H1 (cell line): ENCODE measurements around the gene ABHD12B. TPM values are rescaled to one million over a fixed set of nuclear protein-coding genes. Genes with fewer than 3 reads are reported as not detected.

ENCODE experiments used
- CTCF ChIA-PET: fragments of 300-600 bp; sonication (Branson Sonifier 250); formaldehyde crosslinking; loops from one replicate; lab custom pipeline; 2021; ENCODE audit not compliant: partially characterized antibody; lab: Charles Lee
- POLR2A ChIA-PET: fragments of 300-600 bp; sonication (Branson Sonifier 250); formaldehyde crosslinking; loops from one replicate; lab custom pipeline; 2021; ENCODE audit warnings: inconsistent platforms; ENCODE audit not compliant: partially characterized antibody; lab: Charles Lee
- DNase-seq, 2 experiments: peaks; one replicate each; pipeline versions ENCODE4 v3.0.0 to v3.0.0-alpha.2; 2010 to 2022; ENCODE audit warnings: low spot score in 2 of 2, low read depth in 1 of 2, mixed read lengths in 1 of 2
- FAIRE-seq: peaks from 2 replicates; lab custom pipeline; 2011; peaks lifted over from hg19 to GRCh38; lab: Jason Lieb, UNC
- H2AFZ ChIP-seq: 2 replicates; pipeline ENCODE4 v1.8.1; 2012; ENCODE audit warnings: low read length, inconsistent platforms
- H2AK5ac ChIP-seq: 2 replicates; pipeline ENCODE4 v1.6.1; 2013; ENCODE audit warnings: low read depth, low read length
- H2BK120ac ChIP-seq: replicated peaks from 2 replicates; pipeline ENCODE3; 2013; ENCODE audit warnings: low read depth, low read length, inconsistent platforms
- H2BK12ac ChIP-seq: 2 replicates; pipeline ENCODE4 v1.6.1; 2013; ENCODE audit warnings: low read depth, low read length
- H2BK15ac ChIP-seq: 2 replicates; pipeline ENCODE4 v1.6.1; 2013; ENCODE audit warnings: low read length
- H2BK20ac ChIP-seq: 2 replicates; pipeline ENCODE4 v1.6.1; 2013; ENCODE audit warnings: low read length
- H2BK5ac ChIP-seq: 2 replicates; pipeline ENCODE4 v1.6.1; 2013; ENCODE audit warnings: low read depth, low read length
- H3K14ac ChIP-seq: 2 replicates; pipeline ENCODE4 v1.6.1; 2013; ENCODE audit warnings: inconsistent platforms; ENCODE audit not compliant: insufficient read length
- H3K18ac ChIP-seq: 2 replicates; pipeline ENCODE4 v1.6.1; 2013; ENCODE audit warnings: low read length; ENCODE audit errors: extremely low read depth
- H3K23ac ChIP-seq: 2 replicates; pipeline ENCODE4 v1.6.1; 2013; ENCODE audit warnings: inconsistent platforms; ENCODE audit not compliant: insufficient read length
- H3K23me2 ChIP-seq: 2 replicates; pipeline ENCODE4 v1.6.1; 2013; ENCODE audit warnings: low read depth, low read length
- H3K27ac ChIP-seq: 2 replicates; pipeline ENCODE4 v1.6.1; 2011; ENCODE audit warnings: low read depth, low read length, inconsistent platforms
- H3K27me3 ChIP-seq, 4 experiments: replicated peaks in 1 of 4; 1 replicate in 1 of 4; 2 replicates in 3 of 4; pipeline versions ENCODE4 v1.6.1 to v1.8.1; 2011 to 2013; ENCODE audit warnings: low read length in 3 of 4, mild to moderate bottlenecking in 3 of 4, inconsistent platforms in 2 of 4, mixed read lengths in 2 of 4, moderate library complexity in 1 of 4; ENCODE audit not compliant: control insufficient read depth in 3 of 4, insufficient read depth in 3 of 4; ENCODE audit errors: extremely low read depth in 1 of 4
- H3K36me3 ChIP-seq, 4 experiments: 2 replicates each; pipeline versions ENCODE4 v1.6.1 to v1.8.1; 2011 to 2013; ENCODE audit warnings: mild to moderate bottlenecking in 4 of 4, low read length in 3 of 4, moderate library complexity in 2 of 4, control low read depth in 1 of 4, inconsistent platforms in 1 of 4; ENCODE audit not compliant: insufficient read depth in 4 of 4, control insufficient read depth in 2 of 4
- H3K4ac ChIP-seq: replicated peaks from 2 replicates; pipeline ENCODE3; 2013; ENCODE audit warnings: low read length, low read depth, mixed read lengths, inconsistent platforms; ENCODE audit not compliant: insufficient read length
- H3K4me1 ChIP-seq, 4 experiments: replicated peaks in 1 of 4; 1 replicate in 1 of 4; 2 replicates in 3 of 4; pipeline versions ENCODE4 v1.6.1 to v1.8.1; 2011 to 2013; ENCODE audit warnings: low read length in 3 of 4, inconsistent platforms in 2 of 4, mixed read lengths in 1 of 4; ENCODE audit not compliant: insufficient read depth in 4 of 4, control insufficient read depth in 3 of 4
- H3K4me2 ChIP-seq, 2 experiments: 2 replicates each; pipeline versions ENCODE4 v1.6.1 to v1.8.1; 2011 to 2013; ENCODE audit warnings: low read depth in 2 of 2, low read length in 2 of 2, control low read depth in 1 of 2, inconsistent platforms in 1 of 2, mild to moderate bottlenecking in 1 of 2; ENCODE audit not compliant: insufficient read depth in 1 of 2
- H3K4me3 ChIP-seq, 4 experiments: fragments of 200-600, 300-600 bp in 1 of 4; sonication (generic), shearing (Covaris generic), sonication (Bioruptor Twin) in 1 of 4; 2 replicates each; pipeline versions ENCODE4 v1.5.1 to v1.8.1; 2011 to 2016; ENCODE audit warnings: low read length in 4 of 4, low read depth in 3 of 4, control low read depth in 2 of 4, inconsistent platforms in 2 of 4, mild to moderate bottlenecking in 2 of 4, mixed read lengths in 1 of 4, moderate library complexity in 1 of 4; ENCODE audit not compliant: insufficient read depth in 2 of 4; ENCODE audit errors: extremely low read depth in 1 of 4
- H3K56ac ChIP-seq: replicated peaks from 2 replicates; pipeline ENCODE3; 2013; ENCODE audit warnings: low read depth, mild to moderate bottlenecking, mixed read lengths, low read length, inconsistent platforms; ENCODE audit not compliant: insufficient read length
- H3K79me1 ChIP-seq: 2 replicates; pipeline ENCODE4 v1.6.1; 2013; ENCODE audit warnings: low read depth, low read length, control low read depth
- H3K79me2 ChIP-seq, 2 experiments: 2 replicates each; pipeline versions ENCODE4 v1.6.1 to v1.8.1; 2012 to 2013; ENCODE audit warnings: low read length in 2 of 2, mild to moderate bottlenecking in 2 of 2, inconsistent platforms in 1 of 2; ENCODE audit not compliant: insufficient read depth in 2 of 2, control insufficient read depth in 1 of 2
- H3K9ac ChIP-seq, 4 experiments: replicated peaks in 1 of 4; 1 replicate in 1 of 4; 2 replicates in 3 of 4; pipeline versions ENCODE4 v1.6.1 to v1.8.1; 2011 to 2013; ENCODE audit warnings: low read depth in 3 of 4, low read length in 3 of 4, control low read depth in 2 of 4, mild to moderate bottlenecking in 2 of 4, moderate library complexity in 2 of 4, inconsistent platforms in 1 of 4; ENCODE audit errors: extremely low read depth in 1 of 4
- H3K9me3 ChIP-seq, 2 experiments: 2 replicates each; pipeline versions ENCODE4 v1.6.1 to v1.8.1; 2012 to 2013; ENCODE audit warnings: mild to moderate bottlenecking in 2 of 2, moderate library complexity in 2 of 2, control low read depth in 1 of 2, inconsistent platforms in 1 of 2, low read depth in 1 of 2, low read length in 1 of 2, mixed read lengths in 1 of 2; ENCODE audit not compliant: insufficient read depth in 2 of 2
- H4K20me1 ChIP-seq, 2 experiments: replicated peaks in 1 of 2; 2 replicates each; pipeline versions ENCODE3 to v1.8.1; 2011 to 2013; ENCODE audit warnings: inconsistent platforms in 2 of 2, low read length in 2 of 2, mild to moderate bottlenecking in 1 of 2; ENCODE audit not compliant: insufficient read depth in 2 of 2, control insufficient read depth in 1 of 2
- H4K5ac ChIP-seq: 2 replicates; pipeline ENCODE4 v1.6.1; 2013; ENCODE audit warnings: low read length, low read depth, mixed read lengths, inconsistent platforms; ENCODE audit not compliant: insufficient read length
- H4K8ac ChIP-seq: 2 replicates; pipeline ENCODE4 v1.8.0; 2013; ENCODE audit warnings: mild to moderate bottlenecking, moderate library complexity, low read length, inconsistent platforms; ENCODE audit not compliant: insufficient read depth; ENCODE audit errors: extremely low read depth
- H4K91ac ChIP-seq: replicated peaks from 2 replicates; pipeline ENCODE3; 2013; ENCODE audit warnings: low read length, mixed read lengths, inconsistent platforms; ENCODE audit not compliant: insufficient read length
- CEBPB ChIP-seq: IDR thresholded peaks from 2 replicates; pipeline ENCODE4 v1.6.1; 2012; ENCODE audit warnings: low read depth, low read length
- CHD2 ChIP-seq: IDR thresholded peaks from 2 replicates; pipeline ENCODE4 v1.6.1; 2012; ENCODE audit warnings: low read length, improper control_type of control experiment
- FOSL1 ChIP-seq: IDR thresholded peaks from 2 replicates; pipeline ENCODE4 v1.6.1; 2011; ENCODE audit warnings: mild to moderate bottlenecking, low read depth, low read length, moderate library complexity; ENCODE audit not compliant: insufficient read depth
- JUND ChIP-seq: IDR thresholded peaks from 2 replicates; pipeline ENCODE4 v1.6.1; 2011; ENCODE audit warnings: mild to moderate bottlenecking, improper control_type of control experiment, low read length
- SP2 ChIP-seq: IDR thresholded peaks from 2 replicates; pipeline ENCODE4 v1.6.1; 2012; ENCODE audit warnings: mild to moderate bottlenecking, low read length, inconsistent platforms
- TAF7 ChIP-seq: optimal IDR thresholded peaks from 2 replicates; pipeline ENCODE3; 2011; ENCODE audit warnings: low read depth, mild to moderate bottlenecking, inconsistent platforms, low read length, moderate library complexity, borderline replicate concordance
- WGBS, 2 experiments: shearing (Covaris generic) in 1 of 2; methylation state at CpG; one replicate each; pipeline versions ENCODE4 v1.1.6 to v1.1.7; 2013 to 2015; ENCODE audit warnings: low lambda C conversion rate in 2 of 2, mixed read lengths in 2 of 2, inconsistent platforms in 1 of 2, low coverage in 1 of 2, missing lambda C conversion rate in 1 of 2; ENCODE audit not compliant: insufficient replicate concordance in 2 of 2, insufficient coverage in 1 of 2, insufficient read length in 1 of 2; ENCODE audit errors: extremely low coverage in 1 of 2, missing lambda C conversion rate in 1 of 2; 5-methylcytosine and 5-hydroxymethylcytosine counted together
- polyA plus RNA-seq, 7 experiments: library from polyadenylated mRNA; depleted of rRNA in 3 of 7; stranded (reverse) in 5 of 7; unstranded in 2 of 7; fragments of >200 nt in 5 of 7; fragments of 200-250 nt in 2 of 7; gene quantifications; 1 replicate in 5 of 7; 2 replicates in 1 of 7; 4 replicates in 1 of 7; pipeline versions ENCODE4 v1.2.1 to v1.2.3, GENCODE V29; 2011 to 2013; ENCODE audit warnings: missing spikeins in 2 of 7, mixed read lengths in 2 of 7
- total RNA-seq: library from RNA; stranded (reverse); fragmentation: NEBNext Ultra II Directional; extraction: Animal tissue kit (Norgen Biotek cat#: 25700); gene quantifications from 2 replicates; pipeline ENCODE4 v1.2.1, GENCODE V29; 2021
- TF ChIP-seq, protein P1 (sequence below): IDR thresholded peaks from 2 replicates; pipeline ENCODE4 v1.6.1; 2012; ENCODE audit warnings: inconsistent platforms

ABHD12B gene
- total and polyA plus RNA-seq, 2 of the 8 experiments (the other 6 are each of a cell fraction or from before 2014, with no cell fraction given): 4.0 to 102 TPM

DNA sequence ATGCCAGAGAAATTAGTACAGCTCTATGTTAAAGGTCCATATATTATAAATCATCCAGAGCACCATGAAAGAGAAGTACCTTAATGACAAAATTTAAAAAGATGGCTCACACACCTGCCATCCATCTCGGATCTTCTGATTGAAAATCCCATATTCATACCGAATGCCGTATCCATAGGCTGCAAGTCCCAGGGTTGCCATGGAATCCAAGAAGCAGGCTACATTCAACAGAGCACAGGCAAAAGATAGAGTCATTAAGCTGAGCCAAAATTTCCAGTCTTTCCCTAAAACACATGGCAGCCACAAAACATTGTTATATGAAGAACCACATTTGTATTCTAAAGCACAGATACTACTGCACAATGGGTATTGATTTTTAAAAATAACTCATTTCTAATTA lies 59.7 kb downstream of the ABHD12B start:
- Histone ChIP-seq H4K20me1 (no peaks in the 10 kb centered on the region), H2BK5ac (no peak overlapping the region), H3K9me3 (no peaks in the 10 kb centered on the region), H3K14ac (no peak overlapping the region), H3K23ac (no peak overlapping the region), H3K56ac (no peak overlapping the region), H4K91ac (no peak overlapping the region), H4K8ac (no peak overlapping the region), H3K27me3 (no peaks in the 10 kb centered on the region), H3K36me3 (peaks cover 0 to 24% (median 13%) of the 10 kb centered on the region in 4 experiments; a peak in 7 of 8 replicates), H2BK20ac (no peak overlapping the region), H3K4me2 (no peak overlapping the region), H3K18ac (no peak overlapping the region), H2AFZ (no peak overlapping the region), H2BK12ac (no peak overlapping the region), H3K4me1 (no peaks in the 10 kb centered on the region), H3K79me2 (no peaks in the 10 kb centered on the region), H3K9ac (no peak overlapping the region), H3K23me2 (no peaks in the 10 kb centered on the region), H2BK15ac (no peak overlapping the region), H3K4me3 (no peak overlapping the region), H3K79me1 (no peaks in the 10 kb centered on the region), H3K4ac (no peak overlapping the region), H2BK120ac (no peak overlapping the region), H2AK5ac (no peak overlapping the region), H4K5ac (no peak overlapping the region), H3K27ac (no peak overlapping the region)
- no peak for DNase-seq
- FAIRE-seq: no peak
- ChIA-PET CTCF (no interaction called here), POLR2A (no interaction called here)
- 86% methylated on average over 3 of the region's 3 CpGs; no CpG with 5 or more reads in 1 of the 2 experiments for WGBS, 2 experiments
- no peak for TF ChIP-seq CHD2
- TF ChIP-seq SP2: no peak
- no peak for TF ChIP-seq FOSL1
- no peak for TF ChIP-seq TAF7
- no peak for TF ChIP-seq JUND
- no peak for TF ChIP-seq CEBPB
- TF ChIP-seq, protein P1, sequence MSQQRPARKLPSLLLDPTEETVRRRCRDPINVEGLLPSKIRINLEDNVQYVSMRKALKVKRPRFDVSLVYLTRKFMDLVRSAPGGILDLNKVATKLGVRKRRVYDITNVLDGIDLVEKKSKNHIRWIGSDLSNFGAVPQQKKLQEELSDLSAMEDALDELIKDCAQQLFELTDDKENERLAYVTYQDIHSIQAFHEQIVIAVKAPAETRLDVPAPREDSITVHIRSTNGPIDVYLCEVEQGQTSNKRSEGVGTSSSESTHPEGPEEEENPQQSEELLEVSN: no peak
